A673 (cell line): ENCODE measurements around the gene KRT76.

Experiments
- EZH2 ChIP-seq: fragments of 200-600 bp; sonication (generic); IDR thresholded peaks from 2 replicates; pipeline ENCODE4 v1.6.1; 2017; ENCODE audit warnings: borderline replicate concordance, low read depth, mild to moderate bottlenecking, mixed read lengths, antibody characterized with exemption, low read length; ENCODE audit not compliant: poor library complexity, severe bottlenecking
- TF ChIP-seq, protein P1 (sequence below): fragments of 300-800, 200-600 bp; sonication (generic); conservative IDR thresholded peaks from 2 replicates; pipeline ENCODE4 v1.5.1; 2017; ENCODE audit warnings: low read depth, mild to moderate bottlenecking, antibody characterized with exemption, low read length, moderate library complexity, mixed read lengths

DNA sequence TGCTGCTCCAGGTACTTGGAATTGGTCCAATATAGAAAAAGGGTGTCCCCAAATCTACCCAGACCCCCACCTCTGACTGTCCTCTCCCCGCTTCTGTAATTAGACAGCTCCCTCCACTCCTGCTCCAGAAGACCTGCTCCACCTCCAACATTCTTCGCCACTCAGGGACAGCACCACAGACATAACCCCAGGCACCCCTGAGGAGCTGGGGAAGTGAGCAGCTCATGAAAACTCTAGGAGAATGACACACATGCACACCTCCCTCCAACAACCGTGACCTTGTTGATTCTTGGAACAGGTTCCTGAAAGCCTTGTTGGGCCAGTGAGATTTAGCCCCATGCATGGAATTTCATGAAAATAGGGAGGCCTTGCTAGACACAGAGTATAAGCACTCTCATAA, 28.6 kb upstream of the KRT76 start:
- TF ChIP-seq, protein P1, sequence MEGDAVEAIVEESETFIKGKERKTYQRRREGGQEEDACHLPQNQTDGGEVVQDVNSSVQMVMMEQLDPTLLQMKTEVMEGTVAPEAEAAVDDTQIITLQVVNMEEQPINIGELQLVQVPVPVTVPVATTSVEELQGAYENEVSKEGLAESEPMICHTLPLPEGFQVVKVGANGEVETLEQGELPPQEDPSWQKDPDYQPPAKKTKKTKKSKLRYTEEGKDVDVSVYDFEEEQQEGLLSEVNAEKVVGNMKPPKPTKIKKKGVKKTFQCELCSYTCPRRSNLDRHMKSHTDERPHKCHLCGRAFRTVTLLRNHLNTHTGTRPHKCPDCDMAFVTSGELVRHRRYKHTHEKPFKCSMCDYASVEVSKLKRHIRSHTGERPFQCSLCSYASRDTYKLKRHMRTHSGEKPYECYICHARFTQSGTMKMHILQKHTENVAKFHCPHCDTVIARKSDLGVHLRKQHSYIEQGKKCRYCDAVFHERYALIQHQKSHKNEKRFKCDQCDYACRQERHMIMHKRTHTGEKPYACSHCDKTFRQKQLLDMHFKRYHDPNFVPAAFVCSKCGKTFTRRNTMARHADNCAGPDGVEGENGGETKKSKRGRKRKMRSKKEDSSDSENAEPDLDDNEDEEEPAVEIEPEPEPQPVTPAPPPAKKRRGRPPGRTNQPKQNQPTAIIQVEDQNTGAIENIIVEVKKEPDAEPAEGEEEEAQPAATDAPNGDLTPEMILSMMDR = no peak
- no peak for TF ChIP-seq EZH2
